Stimulated activated CD4-positive, alpha-beta T cell treated with anti-CD3 and anti-CD28 coated beads, Interleukin-1b, Interleukin-23, amount 100 ng/mL, for 24 hours (primary cell): Measurements from ENCODE around the gene PAPPA.

Experiments
- DNase-seq, 4 experiments: peaks; one replicate each; pipeline ENCODE4 v3.0.0-alpha.2; 2020; ENCODE audit warnings: low read depth in 4 of 4, low spot score in 1 of 4

PAPPA gene

DNA sequence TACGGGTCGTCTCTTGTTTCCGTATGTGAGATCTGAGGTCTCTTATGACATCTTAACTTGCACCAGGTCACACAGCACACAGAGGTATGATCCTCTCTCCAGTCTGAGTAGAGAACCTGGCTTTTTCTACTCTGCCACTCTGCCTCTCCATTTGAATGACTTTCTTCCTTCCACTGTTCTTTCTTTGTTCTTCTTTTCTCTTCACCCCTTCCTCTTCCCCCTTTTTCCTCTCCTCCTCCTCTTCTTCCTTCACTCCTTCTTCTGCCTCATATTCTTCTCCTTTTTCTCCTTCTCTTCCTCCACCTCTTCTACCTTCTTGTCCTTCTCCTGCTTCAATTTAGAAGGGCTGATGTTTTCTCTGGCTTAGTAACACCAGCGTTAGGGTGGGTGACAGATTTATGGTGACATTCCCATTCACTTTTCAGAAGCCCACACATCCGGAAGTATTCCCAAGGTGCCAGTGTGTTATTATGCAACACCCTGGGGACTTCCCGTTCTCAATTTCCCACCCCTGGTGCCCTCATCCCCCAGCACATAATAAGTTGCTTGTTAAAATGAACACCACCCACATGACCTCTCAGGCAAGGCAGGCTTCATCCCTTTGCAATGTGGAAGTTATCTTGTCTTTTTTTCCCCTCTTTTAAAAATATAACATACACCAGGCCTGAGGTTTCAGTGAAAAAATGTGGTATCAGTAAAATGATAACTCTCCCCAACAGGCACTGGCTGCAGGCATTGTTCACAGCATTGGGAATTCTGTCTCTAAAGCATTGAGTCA is 122.0 kb downstream of the PAPPA start:
- DNase-seq, result no peak

DNA sequence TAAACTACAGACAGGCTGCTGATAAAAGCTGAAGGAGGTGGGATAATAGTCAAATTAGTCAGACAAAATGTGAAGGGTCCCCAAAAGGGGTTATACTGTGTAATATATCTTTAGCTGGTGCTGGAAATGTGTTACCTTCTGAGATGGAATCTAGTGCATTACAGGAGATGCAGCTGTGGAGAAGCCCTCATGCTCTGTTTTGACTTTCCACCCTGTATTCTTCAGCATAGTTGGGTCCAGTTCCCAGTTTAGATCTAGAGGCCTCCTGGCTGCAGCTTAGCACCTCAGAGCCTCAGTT is 122.6 kb downstream of the PAPPA start:
- no peak for DNase-seq

DNA sequence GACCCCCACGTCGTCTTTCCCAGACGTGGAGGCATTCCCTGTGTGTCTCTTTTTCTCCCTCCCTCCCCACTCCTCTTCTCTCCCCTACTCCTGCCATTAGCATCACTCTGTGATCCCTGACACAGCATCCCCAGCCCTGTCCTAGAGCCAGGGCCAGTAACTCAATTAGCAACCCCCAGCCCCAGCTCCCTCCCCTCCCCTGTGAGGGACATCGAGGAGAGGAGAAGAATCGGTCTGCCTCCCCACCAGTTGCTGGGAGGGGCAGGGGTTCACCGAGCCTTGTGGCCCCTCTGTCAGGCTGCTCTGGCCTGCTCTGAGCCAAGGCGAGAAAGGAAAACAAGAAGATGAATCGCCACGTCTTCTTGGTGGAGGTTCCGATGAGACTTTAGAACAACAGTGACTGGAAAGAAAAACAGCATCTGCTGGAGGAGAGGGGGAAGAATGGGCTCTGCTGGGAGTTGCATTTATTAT is 123.1 kb downstream of the PAPPA start:
- no peak for DNase-seq

DNA sequence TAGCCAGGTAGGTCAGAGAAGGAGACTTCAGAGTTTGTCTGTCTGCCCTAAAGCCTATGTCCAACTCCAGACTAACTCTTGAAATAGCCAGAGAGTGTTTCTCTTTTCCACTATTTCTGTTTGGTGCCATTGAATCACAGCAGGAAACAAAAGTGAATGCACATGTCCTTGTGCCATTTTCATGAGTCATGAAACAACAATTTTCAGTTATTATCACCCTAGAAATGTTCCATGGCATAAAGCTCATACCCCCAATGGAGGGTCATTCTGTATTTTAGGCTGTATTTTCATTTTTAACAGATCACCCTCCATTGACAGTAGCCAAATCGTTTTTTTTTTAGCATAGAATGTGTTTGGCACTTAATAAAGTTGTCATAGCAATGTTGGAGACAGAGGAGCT is 124.7 kb downstream of the PAPPA start:
- no peak for DNase-seq

DNA sequence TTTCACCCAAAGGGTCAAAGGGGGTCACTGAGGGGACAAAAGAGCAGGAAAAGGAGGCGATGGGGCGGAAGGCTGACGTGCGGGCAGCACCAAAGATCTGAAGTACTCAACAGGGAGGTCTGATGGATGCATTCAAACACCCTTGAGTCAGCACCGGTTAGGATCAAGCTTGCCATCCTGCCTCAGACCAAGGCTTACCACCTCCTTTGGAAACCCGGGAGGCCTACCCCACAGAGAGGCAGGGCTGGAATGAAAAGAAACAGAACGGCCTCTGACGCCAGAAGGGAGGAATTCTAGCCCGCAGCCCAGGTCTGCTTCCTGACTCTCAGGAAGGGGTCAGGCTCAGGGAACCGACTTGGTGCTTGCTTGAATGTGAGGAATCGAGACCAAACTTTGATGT is 125.6 kb downstream of the PAPPA start:
- no peak for DNase-seq

DNA sequence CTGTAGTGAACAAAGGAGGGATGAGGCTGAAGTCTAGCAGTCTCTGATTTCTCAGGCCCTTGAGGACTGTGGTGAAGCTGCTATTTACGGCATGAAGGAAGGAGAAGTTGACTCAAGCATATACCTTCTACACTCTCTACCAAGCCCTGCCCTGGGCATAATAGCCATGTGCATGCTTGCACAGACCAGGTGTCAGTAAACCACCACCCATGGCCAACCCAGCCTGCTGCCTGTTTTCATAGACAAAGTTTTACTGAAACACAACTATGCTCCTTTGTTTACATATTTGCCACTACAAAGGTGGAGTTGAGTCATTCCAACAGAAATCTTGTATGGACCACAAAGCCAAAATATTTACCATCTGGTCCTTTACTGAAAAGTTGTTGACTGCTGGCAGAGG is 126.9 kb downstream of the PAPPA start:
- no peak for DNase-seq

DNA sequence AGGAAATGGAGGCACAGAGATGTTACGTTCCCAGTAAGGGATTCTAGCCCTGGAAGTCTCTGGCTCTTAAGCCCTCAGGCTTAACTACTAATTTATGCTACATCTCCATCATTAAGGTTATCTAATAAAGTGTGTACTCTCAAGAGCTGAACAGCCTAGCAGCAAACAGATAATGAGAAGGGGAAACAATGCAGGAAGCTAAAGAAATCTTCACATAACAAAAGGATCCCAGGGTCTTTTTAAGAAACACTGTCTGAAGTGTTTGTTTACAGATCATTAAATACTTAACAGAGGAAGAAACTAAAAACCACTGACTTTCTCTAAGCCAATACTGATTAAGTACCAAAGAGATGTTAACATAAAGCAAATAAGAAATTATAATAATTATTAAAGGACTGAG is 129.0 kb downstream of the PAPPA start:
- no peak for DNase-seq

DNA sequence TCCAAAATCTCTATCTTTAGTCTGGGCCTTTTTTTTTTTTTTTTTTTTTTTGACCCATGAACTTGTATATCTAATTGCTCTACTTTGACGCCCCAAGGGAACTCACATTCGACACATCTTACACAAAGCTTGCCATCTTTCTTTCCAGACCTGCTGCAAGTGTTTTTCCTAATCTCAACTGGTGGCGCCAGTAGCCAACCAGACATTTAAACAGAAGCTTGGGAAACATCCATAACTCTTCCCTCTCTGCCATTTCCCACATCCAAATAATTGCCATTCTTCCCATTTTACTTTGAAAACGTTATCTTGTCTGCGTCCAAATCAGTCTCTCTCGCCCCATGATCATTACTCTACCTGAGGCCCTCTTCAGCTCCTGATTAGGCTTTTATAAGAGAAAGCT is 130.9 kb downstream of the PAPPA start:
- DNase-seq, result no peak

DNA sequence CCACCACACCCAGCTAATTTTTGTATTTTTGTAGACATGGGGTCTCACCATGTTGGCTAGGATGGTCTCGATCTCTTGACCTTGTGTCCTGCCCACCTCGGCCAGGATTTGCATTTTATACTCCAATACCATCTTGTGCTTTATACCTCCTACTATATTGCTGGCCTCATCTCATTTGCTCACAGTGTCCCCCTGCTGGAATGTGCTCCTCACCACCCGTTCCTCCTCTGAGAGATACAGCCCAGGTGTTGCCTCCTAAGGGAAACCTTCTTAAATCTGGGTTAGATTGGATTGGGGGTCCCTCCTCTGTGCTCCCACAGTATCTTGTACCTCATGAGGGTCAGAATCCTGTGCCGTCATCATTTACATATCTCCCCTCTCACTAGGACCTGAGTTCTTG is 131.7 kb downstream of the PAPPA start:
- DNase-seq, result no peak

DNA sequence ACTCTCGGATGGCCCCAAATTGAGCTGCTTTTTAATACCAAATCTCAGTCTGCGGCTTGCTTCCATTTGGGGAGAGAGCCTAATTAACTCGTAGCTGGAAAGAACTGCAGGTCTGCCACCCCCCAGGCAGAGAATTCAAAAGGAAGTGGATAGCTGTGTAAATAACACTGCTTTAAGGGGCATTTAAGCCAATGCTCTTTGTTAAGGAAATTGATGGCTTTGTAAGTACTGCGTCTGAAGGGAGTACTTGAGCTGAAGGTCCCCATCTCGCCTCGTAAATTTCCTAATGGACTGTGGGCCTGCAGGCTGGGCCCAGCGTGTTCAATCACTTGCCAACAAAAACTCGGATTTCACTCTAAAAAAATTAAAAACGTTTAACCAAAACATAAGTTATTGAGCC is 132.7 kb downstream of the PAPPA start:
- no peak for DNase-seq

DNA sequence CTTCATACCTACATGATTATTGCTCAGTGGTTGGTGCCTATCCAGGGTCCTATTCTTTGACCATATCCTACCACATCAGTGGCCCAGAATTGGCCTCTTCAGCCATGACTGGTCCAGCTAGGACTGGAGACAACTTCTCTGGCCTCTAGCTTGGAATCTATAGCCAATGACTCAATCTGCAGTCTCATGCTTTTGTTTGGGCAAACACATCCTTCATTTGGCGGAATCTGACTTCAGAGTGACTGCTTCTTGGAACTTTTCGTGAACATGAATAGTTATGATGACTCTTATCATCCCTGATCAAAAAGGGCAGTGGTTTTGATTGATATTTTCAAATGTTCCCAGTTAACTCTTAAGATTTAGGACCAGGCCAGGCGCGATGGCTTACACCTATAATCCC is 134.1 kb downstream of the PAPPA start:
- no peak for DNase-seq

DNA sequence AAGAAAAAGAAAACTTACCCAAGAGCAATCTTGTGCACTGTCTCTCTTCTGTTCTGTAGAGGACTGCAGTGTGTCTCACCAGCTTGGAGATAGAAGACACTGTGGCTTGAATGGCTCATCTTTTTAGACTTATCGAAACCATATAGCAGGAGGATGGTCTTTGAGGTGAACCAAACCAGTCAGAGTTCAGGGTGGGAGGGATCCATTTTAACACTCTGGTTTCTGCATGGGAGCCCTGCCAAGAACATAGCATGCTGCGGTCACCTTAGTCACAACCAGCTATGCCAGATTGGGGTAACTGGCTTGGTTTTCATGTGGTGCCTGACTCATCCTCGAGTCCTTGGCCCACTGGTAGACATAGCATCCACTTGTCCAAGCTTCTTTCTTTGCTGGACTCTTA is 135.1 kb downstream of the PAPPA start:
- no peak for DNase-seq

DNA sequence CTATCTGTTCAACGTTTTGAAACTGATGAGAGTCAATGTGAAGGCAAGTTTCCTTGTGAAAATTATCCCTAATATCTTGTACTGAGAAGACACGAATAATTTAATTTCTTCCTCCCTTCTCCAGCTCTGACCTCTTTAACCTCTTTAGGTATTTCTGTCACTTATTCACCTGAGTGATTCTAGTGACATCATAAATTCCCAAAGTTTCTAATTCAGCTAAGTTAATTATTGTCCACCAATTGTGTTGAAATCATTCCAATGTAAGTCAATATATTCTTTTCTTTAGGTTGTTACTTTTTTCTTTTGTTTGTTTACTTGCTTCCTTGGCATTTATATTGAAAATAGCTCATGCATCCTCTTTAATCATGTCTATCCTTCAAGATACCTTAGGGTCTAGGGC is 143.8 kb downstream of the PAPPA start:
- no peak for DNase-seq

DNA sequence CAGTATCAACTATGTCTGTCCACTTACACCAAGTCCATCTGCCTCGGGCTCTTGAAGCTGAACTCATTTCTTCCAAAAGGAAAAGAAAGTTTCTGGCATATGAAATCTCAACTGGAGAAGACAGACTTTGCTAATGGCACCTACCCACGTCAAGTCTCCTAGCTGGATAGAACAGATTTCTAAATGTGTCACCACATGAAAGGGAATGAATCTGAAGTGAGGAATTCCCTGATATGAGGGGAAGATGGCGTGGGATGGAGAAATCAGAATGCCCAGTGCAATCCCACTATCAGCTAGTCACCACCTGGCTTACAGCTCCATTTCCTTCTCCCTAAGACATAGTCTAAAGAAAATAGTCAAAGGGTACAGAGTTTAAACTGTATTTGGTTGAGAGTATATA is 144.7 kb downstream of the PAPPA start:
- DNase-seq, result no peak

DNA sequence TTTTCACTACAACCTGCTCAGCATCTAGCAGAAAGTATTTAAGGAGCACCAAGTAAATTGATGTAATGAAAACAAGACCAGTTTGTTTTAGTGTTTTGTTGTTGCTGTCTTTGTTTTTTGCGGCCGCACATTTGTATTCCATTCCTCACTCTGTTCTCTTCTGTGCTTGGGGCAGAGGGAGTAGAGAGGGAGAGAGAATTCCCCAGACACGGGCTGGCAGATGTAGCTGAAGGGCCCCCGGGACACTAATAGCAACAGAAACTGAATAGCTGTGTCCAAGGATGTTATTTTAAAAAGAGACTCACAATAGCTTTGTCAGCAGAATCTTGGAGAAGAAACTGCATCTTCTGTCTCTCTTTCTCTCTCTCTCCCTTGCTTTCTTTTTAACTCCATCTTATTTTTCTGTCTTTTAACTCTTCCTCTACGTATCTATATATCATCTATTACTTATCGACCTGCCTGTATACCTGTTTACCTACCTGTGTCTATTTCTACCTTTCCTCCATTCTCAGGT is 145.3 kb downstream of the PAPPA start:
- DNase-seq, result no peak

DNA sequence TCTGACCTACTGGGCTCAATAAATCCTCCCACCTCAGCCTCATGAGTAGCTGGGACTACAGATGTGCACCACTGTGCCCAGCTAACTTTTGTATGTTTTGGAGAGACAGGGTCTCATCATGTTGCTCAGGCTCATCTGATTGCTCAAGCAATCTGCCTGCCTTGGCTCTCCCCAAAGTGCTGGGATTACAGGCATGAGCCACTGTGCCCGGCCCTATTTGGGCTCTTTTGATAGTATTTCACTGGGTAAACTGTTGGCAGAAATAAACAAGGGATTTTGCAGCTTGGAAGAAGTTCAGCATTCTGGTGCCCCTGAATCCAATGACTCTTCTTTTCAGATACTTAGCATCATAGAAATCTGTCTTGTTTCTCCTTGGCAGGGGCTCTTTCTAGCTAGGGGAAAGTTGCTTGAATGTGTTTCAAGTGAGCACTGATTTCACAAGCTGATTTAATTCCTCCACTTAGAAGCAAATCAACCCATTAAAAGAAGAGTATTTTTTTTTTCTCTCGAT is 146.8 kb downstream of the PAPPA start:
- no peak for DNase-seq

DNA sequence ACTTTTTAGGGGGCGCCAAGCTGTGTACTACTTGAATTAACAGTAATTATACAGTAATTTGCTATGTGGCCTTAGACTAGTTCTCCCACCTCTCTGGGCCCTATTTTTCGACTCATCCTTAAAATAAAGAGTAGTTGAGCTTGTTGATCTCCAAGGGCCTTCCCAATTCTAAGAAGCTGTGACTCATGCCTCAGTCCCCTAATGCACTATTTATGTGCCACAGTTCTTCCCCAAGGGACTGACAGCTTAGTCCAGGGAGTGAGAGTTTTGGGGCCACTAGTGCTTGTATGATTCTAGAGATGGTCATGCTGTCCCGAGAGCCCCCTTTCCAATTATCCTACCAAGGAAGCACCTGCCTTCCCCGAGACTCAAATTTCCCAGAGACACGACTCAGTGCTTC is 149.7 kb downstream of the PAPPA start:
- no peak for DNase-seq

DNA sequence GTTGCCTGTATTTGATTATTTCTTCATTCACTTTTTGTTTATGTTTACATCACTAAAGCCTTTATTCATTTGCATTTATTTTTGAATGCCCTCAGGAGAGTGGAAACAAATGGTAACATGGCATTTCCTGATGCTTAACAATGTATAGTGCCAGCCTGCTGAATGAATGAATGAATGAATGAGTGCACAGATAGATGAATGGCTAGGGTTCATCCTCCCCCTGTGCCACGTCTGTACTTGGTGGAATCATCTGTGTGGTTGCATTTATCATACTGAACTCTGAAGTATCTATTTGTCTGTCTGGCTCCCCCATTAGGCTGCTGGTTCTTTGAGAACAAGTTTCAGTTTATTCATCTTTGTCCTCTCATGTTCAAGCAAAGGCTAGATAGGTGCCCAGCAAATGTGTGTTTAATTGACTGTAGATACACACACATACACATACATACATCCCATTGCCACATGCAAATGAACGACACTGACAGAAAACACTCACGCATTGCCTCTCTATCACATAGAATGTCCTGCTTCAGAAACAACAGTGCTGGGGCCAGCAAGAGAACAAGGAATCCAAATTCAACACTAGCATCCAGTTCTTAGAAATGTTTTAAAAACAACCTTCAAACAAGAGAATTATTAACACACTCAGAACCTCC is 150.4 kb downstream of the PAPPA start:
- DNase-seq, result no peak

DNA sequence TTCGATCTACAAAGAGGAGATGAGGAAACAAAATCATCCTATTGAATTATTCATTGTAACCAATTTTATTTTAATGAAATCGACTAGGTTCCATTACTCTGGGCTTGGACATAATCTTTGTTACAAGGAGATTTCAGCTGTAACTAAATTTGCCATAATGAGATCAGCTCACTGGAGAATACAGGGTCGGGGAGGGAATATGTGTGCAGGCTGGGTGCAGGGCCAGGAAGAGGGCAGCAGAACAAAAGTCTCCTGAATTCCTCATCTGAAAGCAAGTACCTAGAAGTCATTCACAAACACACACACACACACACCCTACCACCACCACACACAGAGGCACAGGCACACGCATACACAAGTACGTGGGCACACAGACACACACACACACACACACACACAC is 151.2 kb downstream of the PAPPA start:
- DNase-seq, result no peak

DNA sequence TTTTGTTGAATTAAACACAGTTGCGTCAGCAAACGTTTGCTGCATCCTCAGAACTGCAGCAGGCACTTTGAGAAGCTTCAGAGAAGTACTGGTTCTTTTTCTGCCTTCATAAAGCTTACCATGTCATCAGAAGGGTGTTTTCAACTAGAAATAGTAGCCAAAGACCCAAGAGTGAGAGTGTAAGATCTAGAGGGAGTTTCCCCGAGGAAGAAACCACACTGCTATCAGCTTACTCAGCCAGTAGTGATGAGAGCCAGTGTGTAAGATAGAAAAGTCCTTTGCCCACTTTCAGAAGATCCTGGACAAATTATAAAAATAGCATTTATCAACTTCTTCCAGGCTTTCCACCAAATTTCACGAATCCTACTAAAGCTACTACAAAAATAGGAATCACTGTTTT is 154.5 kb downstream of the PAPPA start:
- DNase-seq, result no peak

DNA sequence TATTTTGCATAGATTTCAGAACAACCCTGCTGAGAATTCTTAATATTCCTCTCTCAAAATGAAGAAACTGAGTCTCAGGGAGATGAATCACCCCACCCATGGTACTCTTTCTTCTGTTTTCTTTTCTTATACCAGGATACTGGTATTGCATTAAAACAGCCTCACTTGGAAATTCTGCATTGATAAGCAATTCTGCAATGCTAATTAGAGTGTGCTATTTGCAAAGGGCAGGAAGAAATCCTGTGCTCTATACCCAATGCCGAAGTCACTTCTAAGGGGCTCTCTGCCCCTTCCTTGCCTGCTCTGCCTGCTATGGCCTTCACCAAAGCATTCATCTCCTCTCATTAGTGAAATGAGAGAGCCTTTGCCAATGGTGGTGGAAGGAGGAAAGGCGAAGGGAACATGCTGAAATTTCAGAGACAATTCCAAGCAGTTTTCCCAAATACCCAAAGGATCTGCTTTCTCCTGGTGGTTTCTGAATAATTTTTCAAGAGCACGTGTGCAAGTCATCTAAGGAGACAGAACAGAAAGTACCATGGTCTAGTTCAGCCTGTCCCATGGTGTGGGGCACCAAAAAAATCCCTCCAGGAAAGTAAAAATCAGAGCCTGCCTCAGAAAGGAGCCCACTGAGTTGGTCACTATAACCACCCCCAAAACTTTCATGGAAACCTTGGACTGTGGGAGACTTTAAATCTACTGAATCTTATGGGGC is 156.5 kb downstream of the PAPPA start:
- no peak for DNase-seq

DNA sequence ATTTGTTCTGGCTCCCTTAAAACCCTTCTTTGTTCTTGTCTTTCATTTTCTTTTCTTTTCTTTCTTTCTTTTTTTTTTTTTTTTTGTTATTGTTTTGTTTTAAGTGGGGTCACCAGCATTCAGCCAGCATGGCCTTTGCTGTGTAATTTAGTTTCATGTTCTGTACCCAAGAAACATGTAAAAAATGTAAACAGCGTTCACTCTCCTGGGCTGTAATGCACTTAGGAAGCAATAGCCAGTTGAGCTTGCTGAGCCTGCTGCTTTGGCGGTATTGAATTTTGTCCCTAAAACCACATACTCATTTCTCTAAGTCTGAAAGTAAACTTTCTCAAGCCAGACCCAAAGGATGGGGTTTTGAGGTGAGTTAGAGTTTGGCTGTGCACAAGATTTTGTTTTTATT is 158.6 kb downstream of the PAPPA start:
- no peak for DNase-seq
